Breast epithelium (tissue), 4 donors: ENCODE data around the gene BICC1. TPM values are rescaled to one million over a fixed set of nuclear protein-coding genes. Genes with fewer than 3 reads are reported as not detected.

ENCODE experiments used
- DNase-seq, 2 donors: peaks; one replicate each; pipeline ENCODE4 v3.0.0-alpha.2; 2019; ENCODE audit warnings: low spot score in 2 of 2
- H3K27ac ChIP-seq, 2 donors: fragments of 200-600 bp; sonication (generic) in 1 of 2; one replicate each; pipeline ENCODE4 v1.5.1; 2016 to 2019; ENCODE audit warnings: mild to moderate bottlenecking in 1 of 2
- H3K27me3 ChIP-seq, 2 donors: fragments of 200-600 bp; sonication (generic) in 1 of 2; one replicate each; pipeline versions ENCODE4 v1.5.1 to v1.6.0; 2017 to 2019; ENCODE audit warnings: control low read depth in 1 of 2, mild to moderate bottlenecking in 1 of 2
- H3K36me3 ChIP-seq: fragments of 200-600 bp; one replicate; pipeline ENCODE4 v1.5.1; 2019
- H3K4me1 ChIP-seq, 2 donors: fragments of 200-600 bp; sonication (generic); one replicate each; pipeline ENCODE4 v1.5.1; 2016 to 2019; ENCODE audit warnings: control low read depth in 1 of 2
- H3K4me3 ChIP-seq, 3 donors: fragments of 200-600 bp; sonication (generic); 1 replicate in 2 of 3; 2 replicates in 1 of 3; pipeline ENCODE4 v1.5.1; 2016 to 2019; ENCODE audit warnings: mild to moderate bottlenecking in 3 of 3, moderate library complexity in 2 of 3
- H3K9me3 ChIP-seq, 2 donors: fragments of 200-600 bp; sonication (generic) in 1 of 2; one replicate each; pipeline ENCODE4 v1.5.1; 2016 to 2019; ENCODE audit warnings: control low read depth in 1 of 2
- CTCF ChIP-seq, 3 donors: fragments of 450-650 bp; IDR thresholded peaks; one replicate each; pipeline ENCODE4 v1.5.1; 2016 to 2017; ENCODE audit warnings: antibody characterized with exemption in 3 of 3, mild to moderate bottlenecking in 3 of 3, moderate library complexity in 3 of 3
- POLR2A ChIP-seq: fragments of 450-650 bp; IDR thresholded peaks from one replicate; pipeline ENCODE4 v1.6.1; 2016; ENCODE audit warnings: antibody characterized with exemption, mild to moderate bottlenecking, moderate library complexity
- POLR2AphosphoS5 ChIP-seq, 3 donors: sonication (generic); formaldehyde crosslinking; IDR thresholded peaks; one replicate each; pipeline ENCODE4 v1.6.1; 2017; ENCODE audit warnings: antibody characterized with exemption in 3 of 3
- intact Hi-C: fragments of 100-400 bp; cut with DNase I; formaldehyde crosslinking; loops from one replicate; pipeline ENCODE4 v1.15.1; 2023; ENCODE audit warnings: low total_unique reads
- total RNA-seq, 3 donors: library from RNA; depleted of rRNA; stranded (reverse); fragments of >200 nt; gene quantifications; one replicate each; pipeline ENCODE4 v1.1.0, GENCODE V29; 2016

The BICC1 gene
- total RNA-seq, 3 donors from 2014 or later = 24.3 to 35.5 (median 26.2) TPM

- no peaks in the 10 kb centered on the region for H3K36me3 ChIP-seq
- intact Hi-C loops = no loop called here
- no peaks in the 10 kb centered on the region for H3K27me3 ChIP-seq
- H3K27ac ChIP-seq = no peak overlapping the region
- no peaks in the 10 kb centered on the region for H3K9me3 ChIP-seq
- TF ChIP-seq CTCF (IDR thresholded peaks at IDR 0.05) (no peak), POLR2AphosphoS5 (IDR thresholded peaks at IDR 0.05) (no peak), POLR2A (no peak)
- no peak overlapping the region for H3K4me3 ChIP-seq
- peaks cover 0 to 3% of the 10 kb centered on the region in 2 donors for H3K4me1 ChIP-seq
- DNase-seq = no peak
Measured at GRCh38 chr10:58818900-58819299, 306.2 kb downstream of the BICC1 start.

GRCh38 chr10:58820386-58820785 is 307.7 kb downstream of the BICC1 start:
- TF ChIP-seq POLR2AphosphoS5 (IDR thresholded peaks at IDR 0.05) (no peak), CTCF (IDR thresholded peaks at IDR 0.05) (no peak), POLR2A (no peak)
- no peaks in the 10 kb centered on the region for H3K27me3 ChIP-seq
- DNase-seq = no peak
- peaks cover 0 to 3% of the 10 kb centered on the region in 2 donors for H3K4me1 ChIP-seq
- H3K9me3 ChIP-seq = no peaks in the 10 kb centered on the region
- intact Hi-C loops = no loop called here
- no peak overlapping the region for H3K4me3 ChIP-seq
- no peaks in the 10 kb centered on the region for H3K36me3 ChIP-seq
- H3K27ac ChIP-seq = peak overlapping the region; percentile 4 to 11

GRCh38 chr10:58820861-58821751 is 308.4 kb downstream of the BICC1 start:
- DNase-seq = no peak
- Histone ChIP-seq H3K4me1 (peaks cover 0 to 3% of the 10 kb centered on the region in 2 donors), H3K4me3 (no peak overlapping the region), H3K27me3 (no peaks in the 10 kb centered on the region), H3K27ac (peak overlapping the region; percentile 11 to 44), H3K9me3 (no peaks in the 10 kb centered on the region), H3K36me3 (no peaks in the 10 kb centered on the region)
- no peak for TF ChIP-seq CTCF (IDR thresholded peaks at IDR 0.05)
- no peak for TF ChIP-seq POLR2A
- no peak for TF ChIP-seq POLR2AphosphoS5 (IDR thresholded peaks at IDR 0.05)
- intact Hi-C loops = no loop called here

- TF ChIP-seq POLR2AphosphoS5 (IDR thresholded peaks at IDR 0.05) (no peak), POLR2A (no peak), CTCF (IDR thresholded peaks at IDR 0.05) (no peak)
- Histone ChIP-seq H3K4me1 (peaks cover 0 to 3% of the 10 kb centered on the region in 2 donors), H3K27me3 (no peaks in the 10 kb centered on the region), H3K27ac (peak overlapping the region in 1 of 2 donors; percentile 11), H3K4me3 (no peak overlapping the region), H3K9me3 (no peaks in the 10 kb centered on the region), H3K36me3 (no peaks in the 10 kb centered on the region)
- DNase-seq = no peak
- intact Hi-C loops = no loop called here
Measured at GRCh38 chr10:58821752-58822056, 309.0 kb downstream of the BICC1 start.

GRCh38 chr10:58823983-58824382 is 311.3 kb downstream of the BICC1 start:
- H3K9me3 ChIP-seq = no peaks in the 10 kb centered on the region
- no peaks in the 10 kb centered on the region for H3K36me3 ChIP-seq
- intact Hi-C loops = no loop called here
- DNase-seq = no peak
- peaks cover 0 to 3% of the 10 kb centered on the region in 2 donors for H3K4me1 ChIP-seq
- no peak for TF ChIP-seq POLR2AphosphoS5 (IDR thresholded peaks at IDR 0.05)
- TF ChIP-seq CTCF (IDR thresholded peaks at IDR 0.05) = no peak
- TF ChIP-seq POLR2A = no peak
- no peak overlapping the region for H3K4me3 ChIP-seq
- H3K27ac ChIP-seq = no peak overlapping the region
- H3K27me3 ChIP-seq = no peaks in the 10 kb centered on the region
